IMR-90 (cell line): Measurements from ENCODE around the gene PCDHGC5. TPM values are rescaled to one million over a fixed set of nuclear protein-coding genes. Genes with fewer than 3 reads are reported as not detected.
A peak's percentile ranks its signal among the peaks of the same experiment; 100 is the strongest.

Experiments used
- ATAC-seq: fragments of 200-7000 bp; cut with Tn5 transposase; 2 replicates; pipeline ENCODE4 v1.9.1; 2020; ENCODE audit warnings: low read depth, mild to moderate bottlenecking, moderate library complexity
- BruUV-seq: library from RNA; stranded (reverse); fragments of 400-500 nt; replicated peaks from 2 replicates; lab custom pipeline; 2021; lab: Mats Ljungman, UMichigan
- CTCF ChIA-PET: fragments of 300-600 bp; formaldehyde crosslinking; extraction: SDS; loops from one replicate; lab custom pipeline; 2021; ENCODE audit warnings: antibody characterized with exemption; lab: Yijun Ruan, JAX
- POLR2A ChIA-PET: fragments of 300-600 bp; sonication (Branson Sonifier 250); formaldehyde crosslinking; loops from one replicate; lab custom pipeline; 2022; ENCODE audit warnings: antibody characterized with exemption; ENCODE audit not compliant: unreplicated experiment; lab: Charles Lee
- DNase-seq: peaks from one replicate; pipeline ENCODE4 v3.0.0; 2013
- H2AFZ ChIP-seq: replicated peaks from 2 replicates; pipeline ENCODE3; 2013; ENCODE audit warnings: low read length, mild to moderate bottlenecking; ENCODE audit not compliant: poor library complexity
- H2AK5ac ChIP-seq: 2 replicates; pipeline ENCODE4 v1.6.1; 2013; ENCODE audit warnings: low read depth, low read length, inconsistent platforms
- H2AK9ac ChIP-seq: replicated peaks from 2 replicates; pipeline ENCODE3; 2013; ENCODE audit warnings: mild to moderate bottlenecking, low read depth, low read length, moderate library complexity; ENCODE audit not compliant: poor library complexity
- H2BK120ac ChIP-seq: 2 replicates; pipeline ENCODE4 v1.6.1; 2013; ENCODE audit warnings: low read depth, low read length, inconsistent platforms
- H2BK15ac ChIP-seq: 3 replicates; pipeline ENCODE4 v1.6.1; 2013; ENCODE audit warnings: low read depth, low read length, inconsistent platforms
- H2BK20ac ChIP-seq: 2 replicates; pipeline ENCODE4 v1.6.1; 2013; ENCODE audit warnings: low read depth, mild to moderate bottlenecking, inconsistent platforms, low read length, moderate library complexity
- H2BK5ac ChIP-seq: 2 replicates; pipeline ENCODE4 v1.6.1; 2013; ENCODE audit warnings: mild to moderate bottlenecking, low read depth, low read length, inconsistent platforms; ENCODE audit not compliant: poor library complexity, severe bottlenecking
- H3K14ac ChIP-seq: replicated peaks from 2 replicates; pipeline ENCODE4 v1.6.1; 2013; ENCODE audit warnings: low read depth, low read length, inconsistent platforms
- H3K18ac ChIP-seq: 2 replicates; pipeline ENCODE4 v1.6.1; 2013; ENCODE audit warnings: low read depth, low read length, control low read depth
- H3K23ac ChIP-seq: 2 replicates; pipeline ENCODE4 v1.6.1; 2013; ENCODE audit warnings: low read depth, low read length, inconsistent platforms
- H3K27ac ChIP-seq: 2 replicates; pipeline ENCODE4 v1.5.1; 2013; ENCODE audit warnings: mild to moderate bottlenecking, control low read depth, low read length; ENCODE audit not compliant: insufficient read depth
- H3K27me3 ChIP-seq: 2 replicates; pipeline ENCODE4 v1.6.1; 2013; ENCODE audit warnings: low read length; ENCODE audit not compliant: control insufficient read depth, insufficient read depth
- H3K36me3 ChIP-seq: 2 replicates; pipeline ENCODE4 v1.6.1; 2013; ENCODE audit warnings: low read length, mixed read lengths; ENCODE audit not compliant: control insufficient read depth, insufficient read depth
- H3K4ac ChIP-seq: 2 replicates; pipeline ENCODE4 v1.6.1; 2013; ENCODE audit warnings: low read depth, low read length, inconsistent platforms
- H3K4me1 ChIP-seq: 2 replicates; pipeline ENCODE4 v1.6.1; 2013; ENCODE audit warnings: low read length, mixed read lengths; ENCODE audit not compliant: control insufficient read depth, insufficient read depth
- H3K4me2 ChIP-seq: 2 replicates; pipeline ENCODE4 v1.6.1; 2013; ENCODE audit warnings: low read depth, mild to moderate bottlenecking, control low read depth, low read length, moderate library complexity
- H3K4me3 ChIP-seq: 2 replicates; pipeline ENCODE4 v1.5.1; 2013; ENCODE audit warnings: low read depth, mild to moderate bottlenecking, control low read depth, low read length, moderate library complexity; ENCODE audit not compliant: insufficient read depth
- H3K56ac ChIP-seq: 2 replicates; pipeline ENCODE4 v1.6.1; 2013; ENCODE audit warnings: low read length, inconsistent platforms; ENCODE audit not compliant: insufficient read depth; ENCODE audit errors: extremely low read depth
- H3K79me1 ChIP-seq, 2 experiments: 2 replicates each; pipeline ENCODE4 v1.6.1; 2013; ENCODE audit warnings: low read length in 2 of 2, inconsistent platforms in 1 of 2, low read depth in 1 of 2
- H3K9ac ChIP-seq: 2 replicates; pipeline ENCODE4 v1.6.1; 2013; ENCODE audit warnings: low read depth, low read length, control low read depth
- H3K9me1 ChIP-seq: 2 replicates; pipeline ENCODE4 v1.6.1; 2013; ENCODE audit warnings: low read length, inconsistent platforms; ENCODE audit not compliant: insufficient read depth
- H3K9me3 ChIP-seq: 2 replicates; pipeline ENCODE4 v1.6.1; 2013; ENCODE audit warnings: low read length; ENCODE audit not compliant: control insufficient read depth, insufficient read depth
- H4K20me1 ChIP-seq: 2 replicates; pipeline ENCODE4 v1.6.1; 2013; ENCODE audit warnings: low read length, inconsistent platforms; ENCODE audit not compliant: insufficient read depth
- H4K5ac ChIP-seq: 2 replicates; pipeline ENCODE4 v1.6.1; 2013; ENCODE audit warnings: mild to moderate bottlenecking, low read depth, low read length, control low read depth
- H4K8ac ChIP-seq, 2 experiments: 2 replicates each; pipeline ENCODE4 v1.6.1; 2013; ENCODE audit warnings: low read depth in 2 of 2, low read length in 2 of 2, control low read depth in 1 of 2, inconsistent platforms in 1 of 2
- H4K91ac ChIP-seq: 2 replicates; pipeline ENCODE4 v1.6.1; 2013; ENCODE audit warnings: low read depth, low read length, inconsistent platforms; ENCODE audit not compliant: insufficient read depth
- CEBPB ChIP-seq: IDR thresholded peaks from 2 replicates; pipeline ENCODE4 v1.6.1; 2012; ENCODE audit warnings: low read depth, low read length, improper control_type of control experiment
- CHD1 ChIP-seq: IDR thresholded peaks from 2 replicates; pipeline ENCODE4 v1.6.1; 2012; ENCODE audit warnings: low read depth, low read length, improper control_type of control experiment
- MXI1 ChIP-seq: IDR thresholded peaks from 2 replicates; pipeline ENCODE4 v1.6.1; 2012; ENCODE audit warnings: low read depth, mild to moderate bottlenecking, low read length, moderate library complexity, borderline replicate concordance
- POLR2A ChIP-seq: IDR thresholded peaks from 2 replicates; pipeline ENCODE4 v1.6.1; 2012; ENCODE audit warnings: mild to moderate bottlenecking, low read depth, low read length
- RFX5 ChIP-seq: IDR thresholded peaks from 2 replicates; pipeline ENCODE4 v1.8.0; 2012; ENCODE audit warnings: low read depth, mild to moderate bottlenecking, low read length, moderate library complexity
- SMC3 ChIP-seq: fragments of 150-350 bp; IDR thresholded peaks from 2 replicates; pipeline ENCODE4 v1.6.1; 2016; ENCODE audit warnings: low read depth, mild to moderate bottlenecking, antibody characterized with exemption, low read length, moderate library complexity
- WGBS, 2 experiments: methylation state at CpG; one replicate each; pipeline versions ENCODE4 v1.1.5 to v1.1.7; 2013; ENCODE audit warnings: missing lambda C conversion rate in 2 of 2; ENCODE audit not compliant: insufficient read length in 1 of 2; ENCODE audit errors: extremely low coverage in 2 of 2; 5-methylcytosine and 5-hydroxymethylcytosine counted together
- dilution Hi-C: fragments of 300-500 bp; cut with HindIII; formaldehyde crosslinking; loops from one replicate; pipeline ENCODE4 v1.14.3; 2018; ENCODE audit warnings: low sequenced_read_pairs; ENCODE audit not compliant: unreplicated experiment
- in situ Hi-C: fragments of 300-500 bp; cut with MboI; formaldehyde crosslinking; loops from 3 replicates; pipeline ENCODE4 v1.14.3; 2019; ENCODE audit warnings: low sequenced_read_pairs, inconsistent platforms, mixed read lengths
- intact Hi-C: fragments of 100-400 bp; cut with micrococcal nuclease; formaldehyde crosslinking; loops from 2 replicates; pipeline ENCODE4 v1.10.0; 2022
- polyA plus RNA-seq, 3 experiments: library from polyadenylated mRNA; depleted of rRNA; stranded (reverse); fragments of >200 nt; gene quantifications; 2 replicates each; pipeline ENCODE4 v1.2.3, GENCODE V29; 2012; ENCODE audit warnings: low replicate concordance in 1 of 3
- total RNA-seq: library from RNA; depleted of rRNA; stranded (reverse); fragments of >200 nt; gene quantifications from 2 replicates; pipeline ENCODE4 v1.2.3, GENCODE V29; 2012

Gene PCDHGC5
- total and polyA plus RNA-seq, 2 of the 4 experiments (the other 2 are of a cell fraction) = 2.9 to 3.8 TPM

GRCh38 chr5:141496038-141496437 lies 7.2 kb downstream of the PCDHGC5 start:
- H3K56ac ChIP-seq = no peak overlapping the region
- intact Hi-C loops = no loop called here
- H3K4me2 ChIP-seq = no peak overlapping the region
- BruUV-seq = no TSS peak
- H2BK20ac ChIP-seq = no peak overlapping the region
- TF ChIP-seq POLR2A (no peak), MXI1 (no peak), CHD1 (no peak), SMC3 (no peak), RFX5 (no peak), CEBPB (no peak)
- peaks cover 12% of the 10 kb centered on the region; the same call in 1 of the 2 replicates for H4K20me1 ChIP-seq
- 80% methylated on average over 1 of the region's 4 CpGs; no CpG with 5 or more reads in 1 of the 2 experiments for WGBS, 2 experiments
- H2BK120ac ChIP-seq = no peak overlapping the region
- peak; percentile 31 for ATAC-seq
- H3K18ac ChIP-seq = no peak overlapping the region
- no peak overlapping the region for H2BK15ac ChIP-seq
- H3K27ac ChIP-seq = no peak overlapping the region
- no peak overlapping the region for H2BK5ac ChIP-seq
- ChIA-PET CTCF (no interaction called here), POLR2A (no interaction called here)
- H2AK9ac ChIP-seq = no peak overlapping the region
- no peak overlapping the region for H2AK5ac ChIP-seq
- H3K4ac ChIP-seq = no peak overlapping the region
- in situ Hi-C loops = no loop called here
- no peak for DNase-seq
- no peak overlapping the region for H2AFZ ChIP-seq
- peaks cover 7% of the 10 kb centered on the region; the same call in 1 of the 2 replicates for H3K9me1 ChIP-seq
- no peak overlapping the region for H4K8ac ChIP-seq
- no peak overlapping the region for H4K91ac ChIP-seq
- H3K9me3 ChIP-seq = no peaks in the 10 kb centered on the region
- no peak overlapping the region for H4K5ac ChIP-seq
- H3K36me3 ChIP-seq = peaks cover 28% of the 10 kb centered on the region
- H3K9ac ChIP-seq = no peak overlapping the region
- H3K23ac ChIP-seq = no peak overlapping the region
- no peak overlapping the region for H3K4me3 ChIP-seq
- H3K4me1 ChIP-seq = peaks cover 21% of the 10 kb centered on the region
- H3K79me1 ChIP-seq = peaks cover 10 to 29% of the 10 kb centered on the region in 2 experiments
- no peak overlapping the region for H3K14ac ChIP-seq
- dilution Hi-C loops = no loop called here
- H3K27me3 ChIP-seq = no peaks in the 10 kb centered on the region
